ENCODE measurements around the gene ZNF787.

ZNF787 gene

DNA sequence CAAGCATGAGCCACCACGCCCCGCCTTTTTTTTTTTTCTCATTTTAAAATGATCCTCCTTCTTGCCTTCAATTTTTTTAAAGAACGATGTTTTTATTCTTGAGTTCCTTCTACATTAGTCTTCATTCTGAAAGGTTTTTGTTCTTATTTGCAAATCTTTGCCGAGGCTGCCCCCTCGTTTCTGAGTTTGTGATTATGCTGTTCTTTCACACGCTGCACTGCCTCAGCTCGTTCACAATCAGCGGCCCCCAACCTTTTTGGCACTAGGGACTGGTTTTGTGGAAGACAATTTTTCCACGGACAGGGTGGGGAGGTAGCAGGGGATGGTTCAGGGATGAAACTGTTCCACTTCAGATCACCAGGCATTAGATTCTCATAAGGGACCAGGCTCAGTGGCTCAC lies 26.6 kb downstream of the ZNF787 start:
- no peak for ATAC-seq
- no peak for TF ChIP-seq CSRNP3 (CRISPR knock-in tag; IDR thresholded peaks at IDR 0.05)
- TF ChIP-seq RARB (CRISPR knock-in tag; IDR thresholded peaks at IDR 0.05): no peak
- TF ChIP-seq GLIS3 (CRISPR knock-in tag; IDR thresholded peaks at IDR 0.05): no peak
- no peak for TF ChIP-seq ZC3H10 (CRISPR knock-in tag; IDR thresholded peaks at IDR 0.05)
- TF ChIP-seq, protein P1, sequence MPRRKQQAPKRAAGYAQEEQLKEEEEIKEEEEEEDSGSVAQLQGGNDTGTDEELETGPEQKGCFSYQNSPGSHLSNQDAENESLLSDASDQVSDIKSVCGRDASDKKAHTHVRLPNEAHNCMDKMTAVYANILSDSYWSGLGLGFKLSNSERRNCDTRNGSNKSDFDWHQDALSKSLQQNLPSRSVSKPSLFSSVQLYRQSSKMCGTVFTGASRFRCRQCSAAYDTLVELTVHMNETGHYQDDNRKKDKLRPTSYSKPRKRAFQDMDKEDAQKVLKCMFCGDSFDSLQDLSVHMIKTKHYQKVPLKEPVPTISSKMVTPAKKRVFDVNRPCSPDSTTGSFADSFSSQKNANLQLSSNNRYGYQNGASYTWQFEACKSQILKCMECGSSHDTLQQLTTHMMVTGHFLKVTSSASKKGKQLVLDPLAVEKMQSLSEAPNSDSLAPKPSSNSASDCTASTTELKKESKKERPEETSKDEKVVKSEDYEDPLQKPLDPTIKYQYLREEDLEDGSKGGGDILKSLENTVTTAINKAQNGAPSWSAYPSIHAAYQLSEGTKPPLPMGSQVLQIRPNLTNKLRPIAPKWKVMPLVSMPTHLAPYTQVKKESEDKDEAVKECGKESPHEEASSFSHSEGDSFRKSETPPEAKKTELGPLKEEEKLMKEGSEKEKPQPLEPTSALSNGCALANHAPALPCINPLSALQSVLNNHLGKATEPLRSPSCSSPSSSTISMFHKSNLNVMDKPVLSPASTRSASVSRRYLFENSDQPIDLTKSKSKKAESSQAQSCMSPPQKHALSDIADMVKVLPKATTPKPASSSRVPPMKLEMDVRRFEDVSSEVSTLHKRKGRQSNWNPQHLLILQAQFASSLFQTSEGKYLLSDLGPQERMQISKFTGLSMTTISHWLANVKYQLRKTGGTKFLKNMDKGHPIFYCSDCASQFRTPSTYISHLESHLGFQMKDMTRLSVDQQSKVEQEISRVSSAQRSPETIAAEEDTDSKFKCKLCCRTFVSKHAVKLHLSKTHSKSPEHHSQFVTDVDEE (CRISPR knock-in tag; IDR thresholded peaks at IDR 0.05): no peak
- no peak for TF ChIP-seq CREB5 (CRISPR knock-in tag; IDR thresholded peaks at IDR 0.05; ENCODE audit: low read depth)
- no peak for TF ChIP-seq ZFP30 (CRISPR knock-in tag; IDR thresholded peaks at IDR 0.05)
- TF ChIP-seq BACH2 (CRISPR knock-in tag; IDR thresholded peaks at IDR 0.05; ENCODE audit: borderline replicate concordance): no peak
- no peak for TF ChIP-seq OSR1 (CRISPR knock-in tag; IDR thresholded peaks at IDR 0.05)
- TF ChIP-seq TOX (CRISPR knock-in tag; IDR thresholded peaks at IDR 0.05; ENCODE audit: borderline replicate concordance): no peak
- TF ChIP-seq CSDC2 (CRISPR knock-in tag; IDR thresholded peaks at IDR 0.05): no peak
- TF ChIP-seq ISL1 (CRISPR knock-in tag; IDR thresholded peaks at IDR 0.05): no peak
- TF ChIP-seq ZNF565 (CRISPR knock-in tag; conservative IDR thresholded peaks at IDR 0.05; ENCODE audit: low read depth): no peak

GRCh38 chr19:56092685-56093631 lies 28.1 kb downstream of the ZNF787 start:
- no peak for TF ChIP-seq ISL1 (CRISPR knock-in tag; IDR thresholded peaks at IDR 0.05)
- no peak for TF ChIP-seq ZNF8 (CRISPR knock-in tag; IDR thresholded peaks at IDR 0.05)
- TF ChIP-seq RARB (CRISPR knock-in tag; IDR thresholded peaks at IDR 0.05): no peak
- TF ChIP-seq, protein P2, sequence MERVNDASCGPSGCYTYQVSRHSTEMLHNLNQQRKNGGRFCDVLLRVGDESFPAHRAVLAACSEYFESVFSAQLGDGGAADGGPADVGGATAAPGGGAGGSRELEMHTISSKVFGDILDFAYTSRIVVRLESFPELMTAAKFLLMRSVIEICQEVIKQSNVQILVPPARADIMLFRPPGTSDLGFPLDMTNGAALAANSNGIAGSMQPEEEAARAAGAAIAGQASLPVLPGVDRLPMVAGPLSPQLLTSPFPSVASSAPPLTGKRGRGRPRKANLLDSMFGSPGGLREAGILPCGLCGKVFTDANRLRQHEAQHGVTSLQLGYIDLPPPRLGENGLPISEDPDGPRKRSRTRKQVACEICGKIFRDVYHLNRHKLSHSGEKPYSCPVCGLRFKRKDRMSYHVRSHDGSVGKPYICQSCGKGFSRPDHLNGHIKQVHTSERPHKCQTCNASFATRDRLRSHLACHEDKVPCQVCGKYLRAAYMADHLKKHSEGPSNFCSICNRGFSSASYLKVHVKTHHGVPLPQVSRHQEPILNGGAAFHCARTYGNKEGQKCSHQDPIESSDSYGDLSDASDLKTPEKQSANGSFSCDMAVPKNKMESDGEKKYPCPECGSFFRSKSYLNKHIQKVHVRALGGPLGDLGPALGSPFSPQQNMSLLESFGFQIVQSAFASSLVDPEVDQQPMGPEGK (CRISPR knock-in tag; IDR thresholded peaks at IDR 0.05; ENCODE audit: borderline replicate concordance): no peak
- no peak for TF ChIP-seq POU6F1 (CRISPR knock-in tag; IDR thresholded peaks at IDR 0.05; ENCODE audit: borderline replicate concordance, low read depth)
- TF ChIP-seq ZNF70 (CRISPR knock-in tag; IDR thresholded peaks at IDR 0.05): no peak
- TF ChIP-seq ZFP30 (CRISPR knock-in tag; IDR thresholded peaks at IDR 0.05): no peak
- no peak for TF ChIP-seq ZFP3 (CRISPR knock-in tag; IDR thresholded peaks at IDR 0.05)
- no peak for TF ChIP-seq GLIS3 (CRISPR knock-in tag; IDR thresholded peaks at IDR 0.05)
- no peak for TF ChIP-seq ZC3H10 (CRISPR knock-in tag; IDR thresholded peaks at IDR 0.05)
- no peak for TF ChIP-seq CREB5 (CRISPR knock-in tag; IDR thresholded peaks at IDR 0.05; ENCODE audit: low read depth)
- TF ChIP-seq BACH2 (CRISPR knock-in tag; IDR thresholded peaks at IDR 0.05; ENCODE audit: borderline replicate concordance): no peak
- TF ChIP-seq CSDC2 (CRISPR knock-in tag; IDR thresholded peaks at IDR 0.05): no peak
- TF ChIP-seq, protein P1 (CRISPR knock-in tag; IDR thresholded peaks at IDR 0.05): no peak
- no peak for TF ChIP-seq TOX (CRISPR knock-in tag; IDR thresholded peaks at IDR 0.05; ENCODE audit: borderline replicate concordance)
- no peak for TF ChIP-seq TCF4 (CRISPR knock-in tag; IDR thresholded peaks at IDR 0.05; ENCODE audit: borderline replicate concordance)
- TF ChIP-seq PPARA (CRISPR knock-in tag; IDR thresholded peaks at IDR 0.05; ENCODE audit: borderline replicate concordance): no peak
- TF ChIP-seq ZNF565 (CRISPR knock-in tag; conservative IDR thresholded peaks at IDR 0.05; ENCODE audit: low read depth): no peak
- TF ChIP-seq SNAI2 (CRISPR knock-in tag; IDR thresholded peaks at IDR 0.05): no peak
- ATAC-seq: no peak

All from SK-N-SH treated with all-trans-retinoic acid at 6 μM for 48 hours (cell line).